Ureter (tissue), 1 donor: ENCODE data around the gene KRT79. TPM values are rescaled to one million over a fixed set of nuclear protein-coding genes. Genes with fewer than 3 reads are reported as not detected.

Experiments used
- DNase-seq: peaks from one replicate; pipeline ENCODE4 v3.0.0-alpha.2; 2020; ENCODE audit warnings: low spot score
- total RNA-seq: library from RNA; stranded (reverse); gene quantifications from one replicate; pipeline ENCODE4 v1.2.4, GENCODE V29; 2023
- donor health status: DM: yes; HTN: yes; CAD: no.

The KRT79 gene
- total RNA-seq, 1 donor from 2014 or later, result not detected

DNA sequence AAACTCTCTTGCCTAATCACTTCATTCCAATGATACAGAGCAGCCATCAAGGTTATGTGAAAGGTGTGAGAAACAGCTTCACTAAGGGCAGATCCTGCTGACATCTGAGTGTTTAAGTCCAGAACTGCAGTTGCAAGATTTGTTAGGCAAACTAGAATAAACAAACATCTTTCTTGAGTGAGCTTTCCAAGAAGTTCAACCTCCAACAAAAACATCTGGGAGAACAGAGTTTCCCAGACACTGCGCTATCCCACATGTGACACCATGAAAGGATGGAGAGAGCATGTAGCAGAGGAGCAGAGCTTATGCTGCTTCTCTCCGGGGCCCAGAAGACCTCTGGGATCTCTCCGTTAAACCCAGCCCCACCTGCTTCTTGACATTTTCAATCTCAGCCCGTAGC is 62.6 kb downstream of the KRT79 start:
- no peak for DNase-seq

Other genes starting within 250 kb of the KRT79 start
- gene KRT72, start 232.8 kb downstream of the KRT79 start, total RNA-seq, result not detected
- gene KRT73, start 215.8 kb downstream of the KRT79 start, total RNA-seq, result not detected
- not detected for gene KRT2, start 182.1 kb downstream of the KRT79 start, total RNA-seq
- not detected for gene KRT1, start 153.9 kb downstream of the KRT79 start, total RNA-seq
- not detected for gene KRT77, start 130.8 kb downstream of the KRT79 start, total RNA-seq
- not detected for gene KRT76, start 57.0 kb downstream of the KRT79 start, total RNA-seq
- not detected for gene KRT3, start 38.2 kb downstream of the KRT79 start, total RNA-seq
- gene KRT4, start 20.2 kb downstream of the KRT79 start, total RNA-seq, result 0.81 TPM
- gene KRT78, start 14.7 kb upstream of the KRT79 start, total RNA-seq, result not detected
- 815 TPM for gene KRT8, start 70.8 kb upstream of the KRT79 start, total RNA-seq
- gene KRT18, start 114.8 kb upstream of the KRT79 start, total RNA-seq, result 607 TPM
- gene EIF4B, start 172.1 kb upstream of the KRT79 start, total RNA-seq, result 474 TPM
- 198 TPM for gene TNS2, start 215.8 kb upstream of the KRT79 start, total RNA-seq
- 66.6 TPM for gene SPRYD3, start 245.1 kb upstream of the KRT79 start, total RNA-seq